GM12878 (cell line): ENCODE data around the gene ICE2. TPM values are rescaled to one million over a fixed set of nuclear protein-coding genes. Genes with fewer than 3 reads are reported as not detected.

Source experiments
- ESRRA ChIP-seq: IDR thresholded peaks from 2 replicates; pipeline ENCODE4 v1.6.1; 2012; ENCODE audit warnings: mild to moderate bottlenecking, low read length, improper control_type of control experiment
- IKZF2 ChIP-seq, 2 experiments: fragments of 450-650 bp; IDR thresholded peaks; 2 replicates each; pipeline ENCODE4 v1.6.1; 2017; ENCODE audit warnings: mild to moderate bottlenecking in 2 of 2, moderate library complexity in 2 of 2
- NFYB ChIP-seq: IDR thresholded peaks from 2 replicates; pipeline ENCODE4 v1.6.1; 2011; ENCODE audit warnings: low read depth, mild to moderate bottlenecking, low read length, improper control_type of control experiment, moderate library complexity; ENCODE audit not compliant: insufficient read depth
- NRF1 ChIP-seq: conservative IDR thresholded peaks from 2 replicates; pipeline ENCODE4 v1.6.1; 2011; ENCODE audit warnings: mild to moderate bottlenecking, low read depth, low read length, improper control_type of control experiment
- RAD51 ChIP-seq: fragments of 450-650 bp; IDR thresholded peaks from 2 replicates; pipeline ENCODE4 v1.6.1; 2016; ENCODE audit warnings: moderate library complexity, mild to moderate bottlenecking, inconsistent platforms
- RELB ChIP-seq: fragments of 450-650 bp; IDR thresholded peaks from 2 replicates; pipeline ENCODE4 v1.6.1; 2017; ENCODE audit warnings: low read depth, mild to moderate bottlenecking, moderate library complexity
- REST ChIP-seq: IDR thresholded peaks from 2 replicates; pipeline ENCODE4 v1.6.1; 2012; ENCODE audit warnings: mild to moderate bottlenecking, low read depth, low read length
- TARDBP ChIP-seq: IDR thresholded peaks from 2 replicates; pipeline ENCODE4 v1.6.1; 2016; ENCODE audit warnings: borderline replicate concordance
- polyA plus RNA-seq, 11 experiments: library from polyadenylated mRNA; depleted of rRNA in 4 of 11; unstranded in 6 of 11; stranded (reverse) in 5 of 11; fragments of >200 nt; fragmentation: Nextera tagmentation in 4 of 11; fragmentation: Illumina TruSeq in 1 of 11; extraction: Ambion mirVana in 4 of 11; extraction: Trizol in 1 of 11; gene quantifications; 1 replicate in 1 of 11; 2 replicates in 10 of 11; pipeline versions ENCODE4 v1.2.1 to v1.2.3, GENCODE V29; 2011 to 2016; ENCODE audit warnings: inconsistent platforms in 2 of 11, missing spikeins in 2 of 11, low read depth in 1 of 11
- total RNA-seq, 4 experiments: library from RNA; depleted of rRNA in 3 of 4; stranded (reverse); fragments of >200 nt in 3 of 4; fragmentation: Illumina TruSeq in 1 of 4; extraction: Trizol in 1 of 4; gene quantifications; 2 replicates each; pipeline versions ENCODE4 v1.2.1 to v1.2.3, GENCODE V29; 2013 to 2021
- TF ChIP-seq, protein P1 (sequence below): fragments of 150-350 bp; IDR thresholded peaks from 2 replicates; pipeline ENCODE4 v1.6.1; 2014; ENCODE audit warnings: mild to moderate bottlenecking, low read depth, low read length

The ICE2 gene
- total and polyA plus RNA-seq, 10 of the 15 experiments (the other 5 are each of a cell fraction or from before 2014, with no cell fraction given) = 14.2 to 62.0 (median 44.9) TPM

DNA sequence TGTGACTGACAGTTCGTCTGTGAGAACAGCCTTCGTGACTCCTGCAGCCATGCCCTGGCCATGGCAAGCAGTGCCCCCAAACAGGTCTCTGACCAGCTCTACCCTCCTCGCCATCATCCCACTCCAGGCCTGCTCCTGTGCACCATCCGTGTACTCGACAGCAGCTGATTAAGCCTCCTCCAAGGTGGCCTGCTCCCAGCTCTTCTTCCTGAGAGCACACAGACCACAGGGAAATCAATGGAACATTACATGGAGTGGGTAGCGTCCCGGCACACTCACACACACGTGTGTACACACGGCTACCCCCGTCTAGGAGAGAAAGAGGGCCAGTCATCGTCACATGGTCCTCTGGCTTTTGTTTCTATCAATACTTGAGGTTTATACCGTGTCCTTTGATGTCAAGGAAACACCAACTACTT lies 102.3 kb downstream of the ICE2 start (continued):
- TF ChIP-seq REST = no peak
- TF ChIP-seq RAD51 = no peak
- TF ChIP-seq TARDBP = no peak
- no peak for TF ChIP-seq NFYB
- TF ChIP-seq, protein P1, sequence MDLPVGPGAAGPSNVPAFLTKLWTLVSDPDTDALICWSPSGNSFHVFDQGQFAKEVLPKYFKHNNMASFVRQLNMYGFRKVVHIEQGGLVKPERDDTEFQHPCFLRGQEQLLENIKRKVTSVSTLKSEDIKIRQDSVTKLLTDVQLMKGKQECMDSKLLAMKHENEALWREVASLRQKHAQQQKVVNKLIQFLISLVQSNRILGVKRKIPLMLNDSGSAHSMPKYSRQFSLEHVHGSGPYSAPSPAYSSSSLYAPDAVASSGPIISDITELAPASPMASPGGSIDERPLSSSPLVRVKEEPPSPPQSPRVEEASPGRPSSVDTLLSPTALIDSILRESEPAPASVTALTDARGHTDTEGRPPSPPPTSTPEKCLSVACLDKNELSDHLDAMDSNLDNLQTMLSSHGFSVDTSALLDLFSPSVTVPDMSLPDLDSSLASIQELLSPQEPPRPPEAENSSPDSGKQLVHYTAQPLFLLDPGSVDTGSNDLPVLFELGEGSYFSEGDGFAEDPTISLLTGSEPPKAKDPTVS = no peak
- no peak for TF ChIP-seq IKZF2 (IDR thresholded peaks at IDR 0.05)
- TF ChIP-seq RELB = no peak
- TF ChIP-seq NRF1 = no peak
- TF ChIP-seq ESRRA = no peak
- TF ChIP-seq, all 136 proteins: peak for 0
